Activated naive CD8-positive, alpha-beta T cell treated with anti-CD3 and anti-CD28 coated beads, Interleukin-2, amount 10 ng/mL, durations not matched to agents 7 days and 5 days (primary cell): ENCODE data around the gene PFKL. TPM values are rescaled to one million over a fixed set of nuclear protein-coding genes. Genes with fewer than 3 reads are reported as not detected.

ENCODE experiments used
- ATAC-seq: fragments of 150-1000 bp; cut with Tn5 transposase; one replicate; pipeline ENCODE4 v1.10.0; 2021; ENCODE audit warnings: low read depth, moderate library complexity
- POLR2A ChIA-PET: fragments of 350-600 bp; sonication (Branson Sonifier 250); formaldehyde crosslinking; loops from one replicate; lab custom pipeline; 2021; ENCODE audit warnings: antibody characterized with exemption; lab: Charles Lee
- DNase-seq: peaks from one replicate; pipeline ENCODE4 v3.0.0; 2021
- H3K27ac Mint-ChIP-seq: one replicate; pipeline ENCODE4 v1.8.0; 2022; ENCODE audit warnings: mild to moderate bottlenecking, mixed read lengths
- H3K27me3 Mint-ChIP-seq: one replicate; pipeline ENCODE4 v1.8.0; 2022; ENCODE audit warnings: mild to moderate bottlenecking, moderate library complexity, mixed read lengths
- H3K36me3 Mint-ChIP-seq: one replicate; pipeline ENCODE4 v1.8.0; 2021; ENCODE audit warnings: mild to moderate bottlenecking, mixed read lengths
- H3K4me1 Mint-ChIP-seq: one replicate; pipeline ENCODE4 v1.8.0; 2021; ENCODE audit warnings: mixed read lengths
- H3K4me3 Mint-ChIP-seq: one replicate; pipeline ENCODE4 v1.8.0; 2022; ENCODE audit warnings: mild to moderate bottlenecking, moderate library complexity, mixed read lengths
- H3K9me3 Mint-ChIP-seq: one replicate; pipeline ENCODE4 v1.8.0; 2021; ENCODE audit warnings: mixed read lengths
- total RNA-seq, 2 experiments: library from RNA; stranded (reverse); gene quantifications; one replicate each; pipeline ENCODE4 v1.2.3, GENCODE V29; 2021

Gene PFKL
- total RNA-seq, 2 experiments from 2014 or later: 183 to 193 TPM

- DNase-seq: peak; percentile 20
- Mint-ChIP-seq H3K9me3 (peaks cover 12% of the 10 kb centered on the region), H3K36me3 (peaks cover 56% of the 10 kb centered on the region), H3K4me1 (peaks cover 27% of the 10 kb centered on the region), H3K27me3 (peaks cover 12% of the 10 kb centered on the region), H3K27ac (no peak overlapping the region), H3K4me3 (no peak overlapping the region)
- POLR2A ChIA-PET: no interaction called here
- ATAC-seq: no peak
These were observed 71.0 kb downstream of the PFKL start for GRCh38 chr21:44370786-44371410.

GRCh38 chr21:44371596-44371995 lies 71.7 kb downstream of the PFKL start:
- ATAC-seq (no peak), DNase-seq (no peak)
- Mint-ChIP-seq H3K27ac (no peak overlapping the region), H3K27me3 (peaks cover 12% of the 10 kb centered on the region), H3K9me3 (peaks cover 14% of the 10 kb centered on the region), H3K4me3 (no peak overlapping the region), H3K36me3 (peaks cover 63% of the 10 kb centered on the region), H3K4me1 (peaks cover 30% of the 10 kb centered on the region)
- POLR2A ChIA-PET: interaction anchor here (1.5 kb wide), 1 partner anchor 11 kb away, joined by 5 read pairs; no protein-coding TSS in a partner anchor

- H3K36me3 Mint-ChIP-seq: peaks cover 70% of the 10 kb centered on the region
- no peak overlapping the region for H3K4me3 Mint-ChIP-seq
- peaks cover 14% of the 10 kb centered on the region for H3K9me3 Mint-ChIP-seq
- ATAC-seq: no peak
- H3K27me3 Mint-ChIP-seq: peaks cover 12% of the 10 kb centered on the region
- peaks cover 31% of the 10 kb centered on the region for H3K4me1 Mint-ChIP-seq
- POLR2A ChIA-PET: interaction anchor here (0.8 to 1.5 kb wide), 2 partner anchors 12 to 19 kb away, joined by 3 to 5 read pairs; partner anchors contain the start of gene TRPM2
- peak; percentile 15 for DNase-seq
- H3K27ac Mint-ChIP-seq: no peak overlapping the region
These were observed 72.8 kb downstream of the PFKL start for GRCh38 chr21:44372616-44373015.

- Mint-ChIP-seq H3K27ac (peak overlapping the region; percentile 78), H3K4me3 (peak overlapping the region; percentile 69)
- DNase-seq: no peak
These were observed 74.9 kb downstream of the PFKL start for GRCh38 chr21:44374601-44375280.

GRCh38 chr21:44375281-44375651 lies 75.4 kb downstream of the PFKL start:
- peaks cover 81% of the 10 kb centered on the region for H3K36me3 Mint-ChIP-seq
- H3K9me3 Mint-ChIP-seq: peaks cover 14% of the 10 kb centered on the region
- ATAC-seq: peak; percentile 50
- H3K4me1 Mint-ChIP-seq: peaks cover 31% of the 10 kb centered on the region
- H3K4me3 Mint-ChIP-seq: peak overlapping the region; percentile 69
- DNase-seq: peak; percentile 73
- H3K27ac Mint-ChIP-seq: peak overlapping the region; percentile 78
- POLR2A ChIA-PET: interaction anchor here (0.5 kb wide), 1 partner anchor 661 kb away, joined by 3 read pairs; no protein-coding TSS in a partner anchor
- H3K27me3 Mint-ChIP-seq: peaks cover 12% of the 10 kb centered on the region

More at GRCh38 chr21:44374601-44375280, 74.9 kb downstream of the PFKL start:
- Mint-ChIP-seq H3K4me1 (peaks cover 31% of the 10 kb centered on the region), H3K27me3 (peaks cover 12% of the 10 kb centered on the region), H3K9me3 (peaks cover 14% of the 10 kb centered on the region), H3K36me3 (peaks cover 76% of the 10 kb centered on the region)
- POLR2A ChIA-PET: interaction anchor here (0.6 kb wide), 1 partner anchor 23 kb away, joined by 3 read pairs; no protein-coding TSS in a partner anchor
- no peak for ATAC-seq

- Mint-ChIP-seq H3K9me3 (peaks cover 14% of the 10 kb centered on the region), H3K4me1 (peaks cover 31% of the 10 kb centered on the region), H3K27me3 (peaks cover 12% of the 10 kb centered on the region), H3K27ac (peak overlapping the region; percentile 78), H3K36me3 (peaks cover 84% of the 10 kb centered on the region), H3K4me3 (no peak overlapping the region)
- no peak for ATAC-seq
- DNase-seq: peak; percentile 23
- POLR2A ChIA-PET: interaction anchor here (0.5 kb wide), 1 partner anchor 661 kb away, joined by 3 read pairs; no protein-coding TSS in a partner anchor
These were observed 75.9 kb downstream of the PFKL start for GRCh38 chr21:44375761-44376241.

GRCh38 chr21:44376606-44377005 lies 76.8 kb downstream of the PFKL start:
- peaks cover 31% of the 10 kb centered on the region for H3K4me1 Mint-ChIP-seq
- peaks cover 12% of the 10 kb centered on the region for H3K27me3 Mint-ChIP-seq
- POLR2A ChIA-PET: no interaction called here
- H3K4me3 Mint-ChIP-seq: no peak overlapping the region
- no peak for ATAC-seq
- H3K9me3 Mint-ChIP-seq: peaks cover 14% of the 10 kb centered on the region
- no peak overlapping the region for H3K27ac Mint-ChIP-seq
- peak; percentile 14 for DNase-seq
- H3K36me3 Mint-ChIP-seq: peaks cover 87% of the 10 kb centered on the region

Other genes starting within 250 kb of the PFKL start
- 10 to 100 TPM in 1 of 2 experiments, 1 to 10 TPM in 1; 4.5 to 12.2 TPM for gene PWP2, start 192.7 kb upstream of the PFKL start, total RNA-seq
- gene GATD3, start 166.4 kb upstream of the PFKL start, total RNA-seq: 10 to 100 TPM; 12.7 to 14.6 TPM
- gene ICOSLG, start 59.1 kb upstream of the PFKL start, total RNA-seq: 1 to 10 TPM; 1.5 to 1.8 TPM
- gene DNMT3L, start 38.2 kb upstream of the PFKL start, total RNA-seq: not detected
- not detected for gene AIRE, start 14.2 kb upstream of the PFKL start, total RNA-seq
- gene CFAP410, start 39.3 kb downstream of the PFKL start, total RNA-seq: 10 to 100 TPM; 23.7 TPM
- 10 to 100 TPM; 29.6 to 31.1 TPM for gene TRPM2, start 53.6 kb downstream of the PFKL start, total RNA-seq
- gene LRRC3, start 155.5 kb downstream of the PFKL start, total RNA-seq: 1 to 10 TPM; 3.0 to 3.5 TPM
- gene KRTAP10-1, start 240.1 kb downstream of the PFKL start, total RNA-seq: not detected